Fibroblast of skin of right quadriceps (primary cell): ENCODE measurements around the gene ING3.
"Not testable (repeated sequence)": the region's sequence is repeated elsewhere in the genome, so short reads cannot be mapped to it uniquely, and the experiment has no call there.

ENCODE experiments used
- DNase-seq: peaks from one replicate; pipeline ENCODE4 v3.0.0-alpha.2; 2013

Gene ING3

GRCh38 chr7:120951309-120951699, 727 bp downstream of the ING3 start:
- DNase-seq: no peak

GRCh38 chr7:120951826-120952225, 1.2 kb downstream of the ING3 start:
- no peak for DNase-seq

GRCh38 chr7:120955577-120956149, 5.1 kb downstream of the ING3 start:
- DNase-seq: no peak

- no peak for DNase-seq
These were observed 9.4 kb downstream of the ING3 start for GRCh38 chr7:120959929-120960484.

- DNase-seq: no peak
These were observed 10.1 kb downstream of the ING3 start for GRCh38 chr7:120960714-120961113.

GRCh38 chr7:120961638-120962173, 11.1 kb downstream of the ING3 start:
- DNase-seq: no peak

- DNase-seq: no peak
These were observed 13.5 kb downstream of the ING3 start for GRCh38 chr7:120964088-120964487.

GRCh38 chr7:120966961-120967360, 16.4 kb downstream of the ING3 start:
- no peak for DNase-seq

- DNase-seq: no peak
These were observed 23.3 kb downstream of the ING3 start for GRCh38 chr7:120973849-120974248.

- peak; percentile 44 for DNase-seq
These were observed 29.4 kb downstream of the ING3 start for GRCh38 chr7:120979765-120980499.

GRCh38 chr7:120981117-120981516, 30.5 kb downstream of the ING3 start:
- DNase-seq: no peak

- DNase-seq: peak; percentile 78
These were observed 31.5 kb downstream of the ING3 start for GRCh38 chr7:120981888-120982615.

- not testable (repeated sequence) for DNase-seq
These were observed 33.0 kb downstream of the ING3 start for GRCh38 chr7:120983592-120983991.

GRCh38 chr7:120984406-120984805, 33.8 kb downstream of the ING3 start:
- DNase-seq: no peak

- DNase-seq: no peak
These were observed 34.7 kb downstream of the ING3 start for GRCh38 chr7:120985130-120985758.

GRCh38 chr7:120985839-120986238, 35.3 kb downstream of the ING3 start:
- no peak for DNase-seq

GRCh38 chr7:120986650-120987049, 36.1 kb downstream of the ING3 start:
- no peak for DNase-seq

GRCh38 chr7:120987280-120987679, 36.7 kb downstream of the ING3 start:
- no peak for DNase-seq

- DNase-seq: peak; percentile 93
These were observed 37.4 kb downstream of the ING3 start for GRCh38 chr7:120987683-120988590.

- DNase-seq: peak; percentile 74
These were observed 38.1 kb downstream of the ING3 start, which contains the start of gene CPED1 for GRCh38 chr7:120988591-120989256. CPED1 (plus strand) TSS chr7:120988711; CDS start chr7:120989622, 911 bp downstream.
